ACHN (cell line): ENCODE measurements around the gene SRRM1.

ENCODE experiments used
- DNase-seq: peaks from one replicate; pipeline ENCODE4 v3.0.0-alpha.2; 2015
- in situ Hi-C: cut with HindIII; loops from 2 replicates; pipeline ENCODE4 v1.10.0; 2017; ENCODE audit warnings: low sequenced_read_pairs, low pct_ligation_motif_present, low pct_unique_long_range_greater_than_20kb

SRRM1 gene, protein sequence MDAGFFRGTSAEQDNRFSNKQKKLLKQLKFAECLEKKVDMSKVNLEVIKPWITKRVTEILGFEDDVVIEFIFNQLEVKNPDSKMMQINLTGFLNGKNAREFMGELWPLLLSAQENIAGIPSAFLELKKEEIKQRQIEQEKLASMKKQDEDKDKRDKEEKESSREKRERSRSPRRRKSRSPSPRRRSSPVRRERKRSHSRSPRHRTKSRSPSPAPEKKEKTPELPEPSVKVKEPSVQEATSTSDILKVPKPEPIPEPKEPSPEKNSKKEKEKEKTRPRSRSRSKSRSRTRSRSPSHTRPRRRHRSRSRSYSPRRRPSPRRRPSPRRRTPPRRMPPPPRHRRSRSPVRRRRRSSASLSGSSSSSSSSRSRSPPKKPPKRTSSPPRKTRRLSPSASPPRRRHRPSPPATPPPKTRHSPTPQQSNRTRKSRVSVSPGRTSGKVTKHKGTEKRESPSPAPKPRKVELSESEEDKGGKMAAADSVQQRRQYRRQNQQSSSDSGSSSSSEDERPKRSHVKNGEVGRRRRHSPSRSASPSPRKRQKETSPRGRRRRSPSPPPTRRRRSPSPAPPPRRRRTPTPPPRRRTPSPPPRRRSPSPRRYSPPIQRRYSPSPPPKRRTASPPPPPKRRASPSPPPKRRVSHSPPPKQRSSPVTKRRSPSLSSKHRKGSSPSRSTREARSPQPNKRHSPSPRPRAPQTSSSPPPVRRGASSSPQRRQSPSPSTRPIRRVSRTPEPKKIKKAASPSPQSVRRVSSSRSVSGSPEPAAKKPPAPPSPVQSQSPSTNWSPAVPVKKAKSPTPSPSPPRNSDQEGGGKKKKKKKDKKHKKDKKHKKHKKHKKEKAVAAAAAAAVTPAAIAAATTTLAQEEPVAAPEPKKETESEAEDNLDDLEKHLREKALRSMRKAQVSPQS

DNA sequence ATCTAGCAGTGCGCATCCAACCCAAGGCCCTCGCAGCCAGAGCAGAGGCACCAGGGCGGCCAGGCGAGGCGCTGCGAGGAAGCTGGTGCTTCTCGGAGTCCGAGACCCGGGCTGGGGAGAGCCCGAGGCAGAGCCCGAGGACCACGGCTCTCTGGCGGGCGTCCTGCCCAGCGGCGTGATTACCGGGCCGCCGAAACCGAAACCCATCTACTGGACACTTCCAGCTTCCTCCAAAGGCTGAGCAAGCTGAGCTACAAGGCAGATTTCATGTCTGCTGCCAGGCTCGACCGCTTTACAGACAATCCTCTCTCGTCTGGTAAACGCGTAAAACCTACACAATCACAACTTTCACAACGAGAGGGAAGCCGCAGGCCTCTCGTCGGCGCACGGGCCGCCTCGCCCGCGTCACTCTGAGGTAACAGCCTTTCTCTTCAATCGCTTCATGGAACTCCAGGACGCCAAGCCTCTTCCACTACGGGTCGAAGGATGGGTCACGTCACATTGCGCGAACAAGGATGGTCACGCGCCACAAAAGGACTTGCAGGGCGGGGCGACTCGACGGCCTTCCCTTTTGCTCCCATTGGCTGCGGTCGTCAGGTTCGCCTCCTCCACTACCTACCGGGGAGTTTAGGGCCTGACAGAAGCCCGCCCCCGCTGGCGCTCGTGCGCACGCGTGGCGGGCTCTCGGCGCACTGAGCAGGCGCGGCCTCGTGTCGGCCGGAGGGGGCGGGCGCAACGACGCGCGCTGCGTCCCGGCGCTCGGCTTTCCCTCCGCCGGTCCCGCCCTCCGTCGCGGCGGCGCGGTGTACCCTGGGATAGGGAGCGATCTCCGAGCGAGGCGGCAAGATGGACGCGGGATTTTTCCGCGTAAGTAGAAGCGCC is at the start of gene SRRM1:
TSS of gene SRRM1 (plus strand) at position 822 of the 882 bp plus-strand sequence. CDS start at position 847, 25 bp downstream.
- in situ Hi-C loops, result no loop called here
- peak; percentile 99 for DNase-seq

DNA sequence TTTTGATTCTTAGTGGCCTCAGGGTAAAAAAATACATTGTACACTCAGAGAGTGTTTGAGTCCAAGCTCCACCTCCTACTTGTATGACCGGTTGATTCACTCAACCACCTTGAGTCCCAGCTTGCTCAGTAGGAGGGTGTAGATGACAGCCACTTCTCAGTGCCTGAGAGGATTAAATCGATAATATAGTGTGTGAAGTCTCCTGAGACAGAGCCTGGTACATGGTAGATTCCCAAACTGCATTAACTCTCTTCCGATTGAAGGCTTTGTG is 48.8 kb upstream of the SRRM1 start:
- DNase-seq, result no peak
- in situ Hi-C loops, result no loop called here

DNA sequence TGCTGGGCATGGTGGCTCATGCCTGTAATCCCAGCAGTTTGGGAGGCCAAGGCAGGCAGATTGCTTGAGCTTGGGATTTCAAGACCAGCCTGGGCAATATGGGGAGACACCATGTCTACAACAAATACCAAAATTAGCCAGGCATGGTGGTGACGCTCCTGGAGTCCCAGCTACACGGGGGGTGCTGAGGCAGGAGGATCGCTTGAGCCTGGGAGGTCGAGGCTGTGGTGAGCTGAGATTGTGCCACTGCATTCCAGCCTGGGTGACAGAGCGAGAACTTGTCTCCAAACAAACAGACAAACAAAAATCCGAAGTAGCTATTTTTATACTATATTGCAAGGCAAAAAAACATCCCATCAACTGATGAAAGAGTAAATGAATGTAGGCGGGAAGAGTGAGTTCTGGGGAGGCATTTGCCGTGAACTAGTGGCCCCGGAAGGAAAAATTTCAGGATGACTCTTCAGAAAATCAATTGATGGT is 46.7 kb upstream of the SRRM1 start:
- in situ Hi-C loops, result no loop called here

DNA sequence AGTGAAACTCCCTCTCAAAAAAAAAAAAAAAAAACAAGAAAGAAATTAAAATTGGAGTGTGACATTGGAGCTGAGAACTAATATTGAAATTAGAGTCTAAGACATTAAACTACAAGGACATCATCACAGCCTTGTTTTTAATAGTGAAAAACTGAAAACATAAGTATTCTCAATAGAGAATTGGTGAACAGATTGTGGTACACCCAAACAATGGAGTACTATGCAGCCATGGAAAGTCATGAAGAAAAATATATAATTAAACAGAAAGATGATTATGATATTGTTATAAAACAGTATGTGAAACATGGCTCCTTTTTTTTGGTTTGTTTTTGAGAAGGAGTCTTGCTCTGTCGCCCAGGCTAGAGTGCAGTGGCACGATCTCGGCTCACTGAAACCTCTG is 43.8 kb upstream of the SRRM1 start:
- in situ Hi-C loops, result no loop called here
- DNase-seq, result no peak

More for the DNA sequence above, 46.7 kb upstream of the SRRM1 start:
- no peak for DNase-seq

- no peak for DNase-seq
- in situ Hi-C loops, result no loop called here
Measured at GRCh38 chr1:24600551-24600950, 42.6 kb upstream of the SRRM1 start.

DNA sequence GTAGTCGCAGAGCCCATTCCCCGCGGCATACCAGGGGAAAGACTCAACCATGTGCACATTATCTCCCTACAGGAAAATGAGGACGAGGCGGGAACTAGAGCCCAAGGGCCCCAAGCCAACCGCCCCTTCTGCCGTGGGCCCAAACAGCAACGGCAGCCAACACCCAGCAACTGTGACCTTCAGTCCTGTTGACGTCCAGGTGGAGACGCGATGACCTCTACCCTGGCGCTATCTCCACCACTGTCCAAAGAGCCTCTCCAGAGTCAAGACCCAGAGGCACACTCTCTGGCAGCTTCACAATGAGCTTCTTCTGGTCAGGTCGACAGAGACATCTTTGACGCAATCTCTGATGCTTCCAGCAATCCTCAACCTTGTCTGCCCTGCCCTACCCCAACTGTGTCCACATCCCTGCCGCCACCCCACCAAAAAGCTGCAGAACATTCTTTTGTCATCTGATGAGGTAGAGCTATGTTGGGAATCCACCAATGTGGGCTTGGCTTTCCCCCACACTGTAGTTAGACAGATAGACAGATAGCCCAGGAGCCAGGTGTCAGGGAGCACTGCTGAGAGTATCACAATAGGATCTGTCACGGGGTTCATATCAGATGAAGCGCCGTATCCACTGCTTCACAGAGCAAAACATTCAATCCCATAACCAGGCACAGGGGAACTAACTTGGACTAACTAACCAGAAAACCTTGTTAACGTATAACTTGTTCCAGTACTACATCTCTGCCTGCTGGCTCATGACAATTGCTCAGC is 37.4 kb upstream of the SRRM1 start:
- no peak for DNase-seq
- in situ Hi-C loops, result no loop called here

GRCh38 chr1:24606296-24606605 is 36.9 kb upstream of the SRRM1 start:
- in situ Hi-C loops, result no loop called here
- no peak for DNase-seq

DNA sequence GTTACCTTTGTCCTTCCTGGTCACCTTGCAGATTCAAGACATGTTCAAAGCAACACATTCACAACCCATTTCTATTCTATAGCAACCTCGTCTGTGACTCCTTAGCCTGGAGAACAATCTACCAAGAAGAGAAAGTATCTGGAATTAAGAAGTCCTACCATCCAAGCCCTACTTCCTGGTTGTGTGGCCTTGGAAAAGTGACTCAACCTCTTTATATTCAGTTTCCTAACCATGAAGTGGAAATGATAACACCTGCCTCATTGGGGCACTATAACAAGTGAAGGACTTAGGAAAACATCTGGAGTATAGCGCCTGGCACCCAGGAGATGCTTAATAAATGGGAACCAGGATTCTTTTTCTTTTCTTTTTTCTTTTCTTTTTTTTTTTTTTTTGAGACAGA is 36.5 kb upstream of the SRRM1 start:
- no peak for DNase-seq
- in situ Hi-C loops, result no loop called here

GRCh38 chr1:24609949-24610517 is 33.1 kb upstream of the SRRM1 start:
- DNase-seq, result no peak
- in situ Hi-C loops, result no loop called here

GRCh38 chr1:24619376-24619775 is 23.7 kb upstream of the SRRM1 start:
- DNase-seq, result no peak
- in situ Hi-C loops, result no loop called here

DNA sequence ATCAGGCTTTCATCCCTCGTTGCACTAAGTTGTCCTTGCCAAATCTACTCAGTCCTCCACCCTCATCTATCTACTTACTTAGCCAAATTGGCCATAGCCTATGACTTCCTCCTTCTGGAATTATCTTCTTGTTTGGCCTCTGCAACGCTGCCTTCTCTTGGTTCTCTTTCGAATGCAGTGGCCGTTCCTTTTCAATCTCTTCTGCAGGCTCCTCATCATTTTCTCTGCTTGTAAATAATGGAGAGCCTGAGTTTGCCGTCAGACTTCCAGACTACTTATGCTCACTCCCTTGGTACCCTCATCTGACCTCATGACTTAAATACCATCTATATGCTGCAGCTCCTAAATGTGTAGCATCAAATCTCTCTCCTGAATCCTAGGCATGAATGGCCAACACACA is 22.4 kb upstream of the SRRM1 start:
- no peak for DNase-seq
- in situ Hi-C loops, result no loop called here

GRCh38 chr1:24621121-24621520 is 22.0 kb upstream of the SRRM1 start:
- DNase-seq, result no peak
- in situ Hi-C loops, result no loop called here

DNA sequence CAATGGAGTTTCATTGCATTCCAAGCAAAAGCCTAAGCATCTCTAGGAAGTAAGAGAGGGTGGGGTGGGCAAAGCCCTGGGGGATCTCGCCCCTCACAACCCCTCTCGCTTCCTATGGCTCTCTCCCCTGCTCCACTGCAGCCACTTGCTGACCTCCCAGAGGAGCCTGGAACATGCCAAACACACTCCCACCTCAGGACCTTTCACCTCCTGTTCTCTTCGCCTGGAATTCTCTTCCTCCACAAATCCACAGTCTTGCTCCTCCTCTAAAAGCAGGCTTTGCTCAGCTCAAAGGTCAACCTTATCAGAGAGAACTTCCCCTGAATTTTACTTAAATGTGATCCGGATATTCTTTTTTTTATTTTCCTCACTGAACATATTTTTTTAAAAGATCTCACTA is 20.9 kb upstream of the SRRM1 start:
- DNase-seq, result no peak
- in situ Hi-C loops, result no loop called here

DNA sequence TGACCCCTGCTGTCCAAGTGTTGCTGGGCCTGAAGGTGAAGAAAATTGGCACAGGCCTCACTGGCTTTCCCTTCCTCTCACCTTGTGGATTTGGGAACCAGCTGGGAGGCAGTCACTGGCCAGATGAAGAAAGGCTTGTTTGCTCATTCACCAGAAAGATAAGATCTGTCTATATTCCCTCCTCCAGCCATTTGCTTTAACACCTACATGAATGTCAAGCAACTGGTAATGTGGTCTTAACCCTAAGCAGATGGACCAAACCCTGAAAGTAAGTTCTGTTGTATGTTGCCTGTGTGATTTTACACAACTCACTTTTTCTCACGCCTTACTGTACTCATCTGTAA is 10.3 kb upstream of the SRRM1 start:
- DNase-seq, result no peak
- in situ Hi-C loops, result loop anchor here (10.0 kb wide), 1 partner anchor 438 kb away; no protein-coding TSS in a partner anchor

DNA sequence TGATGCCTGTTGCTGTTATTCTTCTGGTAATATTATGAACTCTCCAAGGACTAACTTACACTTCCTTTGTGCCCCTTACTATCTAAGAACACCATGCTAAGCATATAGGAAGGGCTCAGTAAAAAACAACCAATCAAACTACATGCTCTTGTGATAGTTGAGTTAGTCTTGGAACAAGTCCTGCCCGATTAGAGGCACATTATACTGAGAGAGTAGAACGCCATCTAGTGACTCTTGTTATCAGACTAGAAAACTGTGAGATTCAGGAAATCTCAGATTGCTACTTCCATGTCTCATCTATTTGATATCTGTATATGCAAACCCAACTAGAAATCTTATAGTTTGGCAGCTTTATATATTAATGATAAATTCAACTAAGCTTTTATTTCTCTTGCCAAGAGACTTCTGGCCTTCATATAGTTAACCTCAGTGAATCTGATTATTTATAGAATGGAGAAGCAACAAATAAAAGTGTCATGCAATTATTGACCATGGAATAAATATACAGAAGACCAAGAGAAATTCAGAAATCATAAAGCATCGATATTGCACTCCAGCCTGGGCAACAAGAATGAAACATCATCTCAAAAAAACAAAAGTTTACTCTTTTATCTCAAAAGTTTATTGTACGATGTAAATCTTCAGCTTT is 7.8 kb upstream of the SRRM1 start:
- in situ Hi-C loops, result loop anchor here (10.0 kb wide), 1 partner anchor 441 kb away; no protein-coding TSS in a partner anchor
- DNase-seq, result peak; percentile 60

- in situ Hi-C loops, result loop anchor here (10.0 kb wide), 1 partner anchor 442 kb away; no protein-coding TSS in a partner anchor
- DNase-seq, result no peak
Measured at GRCh38 chr1:24636661-24637357, 6.3 kb upstream of the SRRM1 start.

- in situ Hi-C loops, result loop anchor here (10.0 kb wide), 1 partner anchor 444 kb away; no protein-coding TSS in a partner anchor
- no peak for DNase-seq
Measured at GRCh38 chr1:24639094-24639493, 4.0 kb upstream of the SRRM1 start.
